ENCODE results near the gene PIGR. TPM values are rescaled to one million over a fixed set of nuclear protein-coding genes. Genes with fewer than 3 reads are reported as not detected.
A peak's percentile ranks its signal among the peaks of the same experiment; 100 is the strongest.

Gene PIGR
- total RNA-seq, 1 donor from 2014 or later, result not detected

DNA sequence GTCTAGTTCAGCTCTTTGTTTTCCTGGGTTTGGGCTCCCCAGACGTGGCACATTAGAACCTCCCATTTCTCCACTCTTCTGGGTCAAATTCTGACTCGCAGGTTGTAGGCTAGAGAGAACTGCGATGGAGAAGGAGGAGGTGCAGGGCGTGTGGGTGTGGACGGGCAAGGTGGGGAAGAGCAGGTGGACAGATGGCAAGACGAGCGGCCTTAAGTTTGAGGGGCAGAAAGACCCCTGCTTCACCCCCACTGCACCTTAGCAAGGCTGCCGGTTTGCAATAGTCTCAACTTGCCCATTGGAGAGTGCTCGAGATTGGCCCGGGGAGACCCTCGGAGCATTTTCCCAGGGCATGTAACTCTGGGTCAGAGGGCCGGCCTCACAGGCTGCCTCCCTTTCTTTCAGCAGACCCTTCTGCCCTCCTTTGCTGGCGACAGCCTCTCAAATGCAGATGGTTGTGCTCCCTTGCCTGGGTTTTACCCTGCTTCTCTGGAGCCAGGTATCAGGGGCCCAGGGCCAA lies 47.3 kb downstream of the PIGR start:
- Mint-ChIP-seq H3K9me3 (ENCODE audit: unreplicated experiment) (no peaks in the 10 kb centered on the region), H3K27ac (ENCODE audit: unreplicated experiment) (peak overlapping the region; percentile 24)
- TF ChIP-seq, protein P1, sequence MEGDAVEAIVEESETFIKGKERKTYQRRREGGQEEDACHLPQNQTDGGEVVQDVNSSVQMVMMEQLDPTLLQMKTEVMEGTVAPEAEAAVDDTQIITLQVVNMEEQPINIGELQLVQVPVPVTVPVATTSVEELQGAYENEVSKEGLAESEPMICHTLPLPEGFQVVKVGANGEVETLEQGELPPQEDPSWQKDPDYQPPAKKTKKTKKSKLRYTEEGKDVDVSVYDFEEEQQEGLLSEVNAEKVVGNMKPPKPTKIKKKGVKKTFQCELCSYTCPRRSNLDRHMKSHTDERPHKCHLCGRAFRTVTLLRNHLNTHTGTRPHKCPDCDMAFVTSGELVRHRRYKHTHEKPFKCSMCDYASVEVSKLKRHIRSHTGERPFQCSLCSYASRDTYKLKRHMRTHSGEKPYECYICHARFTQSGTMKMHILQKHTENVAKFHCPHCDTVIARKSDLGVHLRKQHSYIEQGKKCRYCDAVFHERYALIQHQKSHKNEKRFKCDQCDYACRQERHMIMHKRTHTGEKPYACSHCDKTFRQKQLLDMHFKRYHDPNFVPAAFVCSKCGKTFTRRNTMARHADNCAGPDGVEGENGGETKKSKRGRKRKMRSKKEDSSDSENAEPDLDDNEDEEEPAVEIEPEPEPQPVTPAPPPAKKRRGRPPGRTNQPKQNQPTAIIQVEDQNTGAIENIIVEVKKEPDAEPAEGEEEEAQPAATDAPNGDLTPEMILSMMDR (IDR thresholded peaks at IDR 0.05; ENCODE audit: unreplicated experiment), result no peak

DNA sequence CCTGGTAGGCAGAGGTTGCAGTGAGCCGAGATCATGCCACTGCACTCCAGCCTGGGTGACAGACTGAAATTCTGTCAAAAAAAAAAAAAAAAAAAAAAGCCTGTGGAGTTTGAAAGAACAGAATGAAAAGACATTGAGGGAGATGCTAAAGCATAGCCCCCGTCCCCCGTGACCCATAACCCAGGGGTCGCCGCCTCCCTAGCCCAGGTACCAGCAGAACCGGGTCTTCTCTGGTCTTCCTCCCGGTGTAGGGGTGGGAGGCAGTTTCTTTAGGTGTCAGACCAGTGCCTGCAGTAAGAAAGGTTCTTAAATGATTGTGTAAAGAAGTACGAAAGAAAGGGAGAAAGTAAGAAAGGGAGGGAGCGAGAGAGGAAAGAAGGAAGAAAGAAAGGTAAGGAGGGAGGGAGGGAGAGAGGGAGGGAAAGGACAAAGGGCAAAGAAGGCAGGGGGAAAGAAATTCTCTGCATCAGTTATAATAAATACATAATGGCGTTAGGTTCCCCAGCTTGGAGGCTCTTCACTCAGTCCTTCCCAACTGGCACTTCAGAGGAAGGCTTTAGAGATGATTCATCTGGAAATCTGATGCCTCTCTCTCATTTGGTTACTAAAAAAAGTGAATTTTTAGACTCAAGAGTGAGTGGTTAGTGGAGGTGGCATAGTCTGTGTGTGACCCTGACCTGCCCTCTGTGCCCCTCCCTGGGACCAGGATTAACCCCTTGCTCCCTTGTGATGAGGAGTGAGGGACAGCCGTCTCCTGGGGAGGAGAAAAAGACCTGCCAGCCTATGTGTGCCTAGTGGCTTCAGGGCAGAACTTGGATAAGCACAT lies 48.0 kb downstream of the PIGR start:
- Mint-ChIP-seq H3K27ac (ENCODE audit: unreplicated experiment) (peak overlapping the region; percentile 24), H3K9me3 (ENCODE audit: unreplicated experiment) (no peaks in the 10 kb centered on the region), H3K4me1 (ENCODE audit: unreplicated experiment) (peaks cover 8% of the 10 kb centered on the region), H3K27me3 (ENCODE audit: unreplicated experiment) (peaks cover 4% of the 10 kb centered on the region), H3K4me3 (ENCODE audit: unreplicated experiment) (no peak overlapping the region), H3K36me3 (ENCODE audit: low read depth, unreplicated experiment) (peaks cover 11% of the 10 kb centered on the region)
- TF ChIP-seq, protein P1 (IDR thresholded peaks at IDR 0.05; ENCODE audit: unreplicated experiment), result no peak
- DNase-seq (ENCODE audit: low spot score), result no peak

More for the DNA sequence above, 47.3 kb downstream of the PIGR start:
- peaks cover 11% of the 10 kb centered on the region for H3K36me3 Mint-ChIP-seq (ENCODE audit: low read depth, unreplicated experiment)
- H3K4me1 Mint-ChIP-seq (ENCODE audit: unreplicated experiment), result peaks cover 8% of the 10 kb centered on the region
- H3K4me3 Mint-ChIP-seq (ENCODE audit: unreplicated experiment), result no peak overlapping the region
- H3K27me3 Mint-ChIP-seq (ENCODE audit: unreplicated experiment), result peaks cover 4% of the 10 kb centered on the region
- no peak for DNase-seq (ENCODE audit: low spot score)

DNA sequence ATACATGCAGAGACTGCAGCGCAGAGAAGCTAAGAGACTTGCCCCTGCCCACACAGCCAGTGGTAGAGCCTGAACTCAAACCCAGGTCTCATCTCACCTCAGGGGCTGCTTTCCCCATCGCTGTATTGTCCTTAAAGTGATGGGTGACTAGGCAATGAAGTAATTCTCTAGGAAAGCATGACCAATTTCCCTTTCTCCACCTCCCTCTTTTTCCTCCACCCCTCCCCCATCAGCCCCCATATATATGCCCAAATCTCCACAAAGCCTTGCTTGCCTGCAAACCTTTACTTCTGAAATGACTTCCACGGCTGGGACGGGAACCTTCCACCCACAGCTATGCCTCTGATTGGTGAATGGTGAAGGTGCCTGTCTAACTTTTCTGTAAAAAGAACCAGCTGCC lies 49.1 kb downstream of the PIGR start, which contains the start of gene IL24:
Gene IL24 (plus strand): TSS at position 269 of the 400 bp plus-strand sequence. CDS start 390 bp downstream, outside the sequence.
- DNase-seq (ENCODE audit: low spot score), result no peak
- Mint-ChIP-seq H3K27ac (ENCODE audit: unreplicated experiment) (no peak within 1 kb of the TSS), H3K4me3 (ENCODE audit: unreplicated experiment) (no peak within 1 kb of the TSS), H3K4me1 (ENCODE audit: unreplicated experiment) (peaks cover 8% of the 10 kb centered on the region), H3K9me3 (ENCODE audit: unreplicated experiment) (no peaks in the 10 kb centered on the region), H3K36me3 (ENCODE audit: low read depth, unreplicated experiment) (peaks cover 11% of the 10 kb centered on the region), H3K27me3 (ENCODE audit: unreplicated experiment) (peaks cover 4% of the 10 kb centered on the region)
- TF ChIP-seq, protein P1 (IDR thresholded peaks at IDR 0.05; ENCODE audit: unreplicated experiment), result no peak

DNA sequence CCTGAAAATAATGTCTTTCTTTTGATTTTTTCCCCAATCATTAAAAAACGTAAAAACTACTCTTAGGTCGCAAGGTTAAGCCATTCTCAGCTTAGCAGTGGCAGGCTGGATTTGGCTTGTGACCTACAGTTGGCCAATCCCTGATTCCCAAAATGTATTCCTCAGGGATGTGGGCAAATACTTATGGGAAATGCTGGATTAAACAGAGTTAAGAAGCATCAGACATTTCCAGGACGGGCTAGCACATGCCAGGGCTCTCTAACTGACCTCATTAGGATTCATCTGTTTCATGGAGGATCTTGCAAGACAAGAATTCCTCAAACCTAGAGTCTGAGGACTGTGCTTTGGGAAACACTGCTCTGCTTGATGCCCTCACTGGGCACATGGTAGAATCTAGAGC lies 50.0 kb downstream of the PIGR start:
- no peak overlapping the region for H3K4me3 Mint-ChIP-seq (ENCODE audit: unreplicated experiment)
- no peaks in the 10 kb centered on the region for H3K9me3 Mint-ChIP-seq (ENCODE audit: unreplicated experiment)
- H3K27me3 Mint-ChIP-seq (ENCODE audit: unreplicated experiment), result peaks cover 4% of the 10 kb centered on the region
- peaks cover 8% of the 10 kb centered on the region for H3K4me1 Mint-ChIP-seq (ENCODE audit: unreplicated experiment)
- H3K36me3 Mint-ChIP-seq (ENCODE audit: low read depth, unreplicated experiment), result peaks cover 11% of the 10 kb centered on the region
- TF ChIP-seq, protein P1 (IDR thresholded peaks at IDR 0.05; ENCODE audit: unreplicated experiment), result no peak
- no peak overlapping the region for H3K27ac Mint-ChIP-seq (ENCODE audit: unreplicated experiment)
- DNase-seq (ENCODE audit: low spot score), result no peak

DNA sequence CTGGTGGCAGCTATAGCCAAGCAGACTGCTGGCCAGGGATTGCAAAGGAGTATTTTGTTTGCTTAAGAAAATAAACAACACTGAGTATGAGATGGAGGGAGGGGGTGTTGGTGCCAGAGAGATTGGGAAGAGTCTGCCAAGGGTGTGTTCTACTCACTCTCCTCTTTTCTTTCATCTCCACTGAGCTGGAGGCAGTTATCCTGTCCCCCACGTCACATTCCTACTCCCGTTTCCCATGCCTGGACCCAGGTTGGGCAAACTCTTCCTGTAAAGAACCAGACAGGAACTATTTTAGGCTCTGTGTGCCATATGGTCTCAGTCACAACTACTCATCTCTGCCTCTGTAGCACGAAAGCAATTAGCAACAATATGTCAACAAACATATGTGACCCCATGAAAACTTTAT lies 50.4 kb downstream of the PIGR start:
- Mint-ChIP-seq H3K27ac (ENCODE audit: unreplicated experiment) (no peak overlapping the region), H3K9me3 (ENCODE audit: unreplicated experiment) (no peaks in the 10 kb centered on the region), H3K4me1 (ENCODE audit: unreplicated experiment) (peaks cover 11% of the 10 kb centered on the region), H3K27me3 (ENCODE audit: unreplicated experiment) (peaks cover 4% of the 10 kb centered on the region), H3K36me3 (ENCODE audit: low read depth, unreplicated experiment) (peaks cover 8% of the 10 kb centered on the region), H3K4me3 (ENCODE audit: unreplicated experiment) (no peak overlapping the region)
- no peak for DNase-seq (ENCODE audit: low spot score)
- TF ChIP-seq, protein P1 (IDR thresholded peaks at IDR 0.05; ENCODE audit: unreplicated experiment), result no peak

Data from endothelial cell (in vitro differentiated cells).